Gastrocnemius medialis (tissue), 4 donors: ENCODE results near the gene NLRP5. TPM values are rescaled to one million over a fixed set of nuclear protein-coding genes. Genes with fewer than 3 reads are reported as not detected.
A peak's percentile ranks its signal among the peaks of the same experiment; 100 is the strongest.

ENCODE experiments used
- ATAC-seq, 2 donors: fragments of 150-250 bp; one replicate each; pipeline ENCODE4 v1.9.1; 2016
- DNase-seq, 2 donors: peaks; one replicate each; pipeline ENCODE4 v3.0.0-alpha.2; 2019
- H3K27ac ChIP-seq, 4 donors: fragments of 200-600 bp; sonication (generic); 1 replicate in 1 of 4; 2 replicates in 3 of 4; pipeline ENCODE4 v1.5.1; 2016 to 2018; ENCODE audit warnings: mild to moderate bottlenecking in 2 of 4, moderate library complexity in 1 of 4
- H3K27me3 ChIP-seq, 3 donors: fragments of 200-600 bp; sonication (generic) in 2 of 3; 1 replicate in 1 of 3; 2 replicates in 2 of 3; pipeline versions ENCODE4 v1.5.1 to v1.6.0; 2016 to 2019; ENCODE audit warnings: mild to moderate bottlenecking in 1 of 3, moderate library complexity in 1 of 3
- H3K36me3 ChIP-seq, 2 donors: fragments of 200-600 bp; sonication (generic) in 1 of 2; one replicate each; pipeline ENCODE4 v1.5.1; 2017 to 2018
- H3K4me1 ChIP-seq, 2 donors: fragments of 200-600 bp; sonication (generic) in 1 of 2; one replicate each; pipeline ENCODE4 v1.5.1; 2016 to 2017; ENCODE audit warnings: mild to moderate bottlenecking in 2 of 2
- H3K4me3 ChIP-seq, 4 donors: fragments of 200-600 bp; sonication (generic) in 3 of 4; 1 replicate in 1 of 4; 2 replicates in 3 of 4; pipeline ENCODE4 v1.5.1; 2016 to 2019; ENCODE audit warnings: mild to moderate bottlenecking in 2 of 4
- H3K9me3 ChIP-seq, 3 donors: fragments of 200-600 bp; sonication (generic) in 2 of 3; 1 replicate in 1 of 3; 2 replicates in 2 of 3; pipeline ENCODE4 v1.5.1; 2016 to 2019
- CTCF ChIP-seq, 5 experiments: fragments of 450-650 bp in 3 of 5; fragments of 200-600 bp in 2 of 5; sonication (generic) in 2 of 5; IDR thresholded peaks in 4 of 5; conservative IDR thresholded peaks in 1 of 5; 1 replicate in 4 of 5; 2 replicates in 1 of 5; pipeline ENCODE4 v1.5.1; 2016 to 2019; ENCODE audit warnings: antibody characterized with exemption in 5 of 5, mild to moderate bottlenecking in 3 of 5, moderate library complexity in 3 of 5
- POLR2A ChIP-seq, 2 donors: fragments of 450-650 bp; IDR thresholded peaks; one replicate each; pipeline ENCODE4 v1.6.1; 2017; ENCODE audit warnings: antibody characterized with exemption in 2 of 2, mild to moderate bottlenecking in 2 of 2, moderate library complexity in 2 of 2
- in situ Hi-C, 4 donors: fragments of 200-750 bp; cut with MboI; loops; one replicate each; pipeline versions ENCODE4 v1.15.0 to v1.8.0; 2017; ENCODE audit warnings: low sequenced_read_pairs in 4 of 4
- intact Hi-C: fragments of 100-400 bp; cut with DNase I; formaldehyde crosslinking; loops from one replicate; pipeline ENCODE4 v1.15.1; 2023; ENCODE audit warnings: low total_unique reads
- total RNA-seq, 4 donors: library from RNA; depleted of rRNA; stranded (reverse); fragments of >200 nt; gene quantifications; one replicate each; pipeline versions ENCODE4 v1.1.0 to v1.2.3, GENCODE V29; 2016

The NLRP5 gene
- total RNA-seq, 4 donors from 2014 or later = not detected

GRCh38 chr19:56079609-56080008, 93.0 kb downstream of the NLRP5 start:
- Histone ChIP-seq H3K4me3 (no peak overlapping the region), H3K36me3 (no peaks in the 10 kb centered on the region), H3K9me3 (no peaks in the 10 kb centered on the region), H3K27me3 (no peaks in the 10 kb centered on the region), H3K4me1 (peaks cover 0 to 7% of the 10 kb centered on the region in 2 donors), H3K27ac (no peak overlapping the region)
- ATAC-seq (no peak), DNase-seq (no peak)
- TF ChIP-seq POLR2A (IDR thresholded peaks at IDR 0.05) = no peak
- TF ChIP-seq CTCF (IDR thresholded peaks at IDR 0.05 in 4 of 5, conservative IDR thresholded peaks at IDR 0.05 in 1 of 5) = no peak
- in situ Hi-C loops = loop anchor here (5.0 to 10.0 kb wide), 4 partner anchors 85 to 275 kb away; no protein-coding TSS in a partner anchor
- intact Hi-C loops = no loop called here

GRCh38 chr19:56080669-56081401, 94.3 kb downstream of the NLRP5 start:
- peak in 1 of 2 donors; percentile 47 for DNase-seq
- Histone ChIP-seq H3K27ac (no peak overlapping the region), H3K36me3 (no peaks in the 10 kb centered on the region), H3K9me3 (no peaks in the 10 kb centered on the region), H3K4me1 (peaks cover 0 to 7% of the 10 kb centered on the region in 2 donors), H3K27me3 (no peaks in the 10 kb centered on the region), H3K4me3 (peak overlapping the region; percentile 30 to 45 (median 40))
- intact Hi-C loops (no loop called here), in situ Hi-C loops (loop anchor here in 1 of 4 donors (5.0 kb wide), 1 partner anchor 86 kb away; no protein-coding TSS in a partner anchor)
- TF ChIP-seq CTCF (IDR thresholded peaks at IDR 0.05 in 4 of 5, conservative IDR thresholded peaks at IDR 0.05 in 1 of 5) (peak; percentile 18 to 58 (median 41)), POLR2A (IDR thresholded peaks at IDR 0.05) (no peak)
- peak; percentile 43 to 72 for ATAC-seq

- DNase-seq (no peak), ATAC-seq (no peak)
- H3K4me1 ChIP-seq = peaks cover 0 to 7% of the 10 kb centered on the region in 2 donors
- in situ Hi-C loops (loop anchor here in 1 of 4 donors (5.0 kb wide), 1 partner anchor 84 kb away; no protein-coding TSS in a partner anchor), intact Hi-C loops (no loop called here)
- TF ChIP-seq POLR2A (IDR thresholded peaks at IDR 0.05) (no peak), CTCF (IDR thresholded peaks at IDR 0.05 in 4 of 5, conservative IDR thresholded peaks at IDR 0.05 in 1 of 5) (no peak)
- H3K4me3 ChIP-seq = no peak overlapping the region
- no peaks in the 10 kb centered on the region for H3K27me3 ChIP-seq
- no peaks in the 10 kb centered on the region for H3K9me3 ChIP-seq
- H3K27ac ChIP-seq = no peak overlapping the region
- H3K36me3 ChIP-seq = peaks cover 0 to 3% of the 10 kb centered on the region in 2 donors
Observed at GRCh38 chr19:56083668-56084067, 97.1 kb downstream of the NLRP5 start.

- in situ Hi-C loops = loop anchor here in 1 of 4 donors (5.0 kb wide), 1 partner anchor 82 kb away; no protein-coding TSS in a partner anchor
- Histone ChIP-seq H3K4me1 (peaks cover 0 to 7% of the 10 kb centered on the region in 2 donors), H3K4me3 (no peak overlapping the region), H3K27ac (no peak overlapping the region), H3K27me3 (no peaks in the 10 kb centered on the region), H3K9me3 (no peaks in the 10 kb centered on the region), H3K36me3 (peaks cover 0 to 6% of the 10 kb centered on the region in 2 donors)
- TF ChIP-seq CTCF (IDR thresholded peaks at IDR 0.05 in 4 of 5, conservative IDR thresholded peaks at IDR 0.05 in 1 of 5) = no peak
- no peak for TF ChIP-seq POLR2A (IDR thresholded peaks at IDR 0.05)
- ATAC-seq (no peak), DNase-seq (no peak)
- intact Hi-C loops = no loop called here
Observed at GRCh38 chr19:56084835-56085536, 98.4 kb downstream of the NLRP5 start.
